NCI-H2196 treated with DMSO at 0.1 percent for 48 hours (cell line): ENCODE results near the gene LACTB.
A peak's percentile ranks its signal among the peaks of the same experiment; 100 is the strongest.

Experiments
- DNase-seq: peaks from one replicate; lab custom pipeline; 2025; ENCODE audit not compliant: unreplicated experiment; lab: John Stamatoyannopoulos, UW

Gene LACTB

GRCh38 chr15:63166219-63166618 is 44.6 kb downstream of the LACTB start:
- no peak for DNase-seq

GRCh38 chr15:63169788-63170187 is 48.1 kb downstream of the LACTB start:
- no peak for DNase-seq

GRCh38 chr15:63172376-63172775 is 50.7 kb downstream of the LACTB start:
- no peak for DNase-seq

- no peak for DNase-seq
Observed at GRCh38 chr15:63172851-63173451, 51.3 kb downstream of the LACTB start.

- DNase-seq = no peak
Observed at GRCh38 chr15:63176302-63176701, 54.6 kb downstream of the LACTB start.

GRCh38 chr15:63178034-63178433 is 56.4 kb downstream of the LACTB start:
- no peak for DNase-seq

GRCh38 chr15:63180746-63181145 is 59.1 kb downstream of the LACTB start:
- no peak for DNase-seq

- DNase-seq = no peak
Observed at GRCh38 chr15:63181648-63182047, 60.0 kb downstream of the LACTB start.

GRCh38 chr15:63185206-63185605 is 63.5 kb downstream of the LACTB start:
- DNase-seq = no peak

GRCh38 chr15:63186065-63186464 is 64.4 kb downstream of the LACTB start:
- DNase-seq = no peak

- DNase-seq = no peak
Observed at GRCh38 chr15:63187589-63188226, 66.0 kb downstream of the LACTB start.

- no peak for DNase-seq
Observed at GRCh38 chr15:63188247-63188925, 66.7 kb downstream of the LACTB start.

- DNase-seq = peak; percentile 78
Observed at GRCh38 chr15:63188926-63189871, 67.5 kb downstream of the LACTB start, which contains the start of gene RAB8B. TSS of gene RAB8B (plus strand) at chr15:63189606. CDS start at chr15:63189625, 19 bp downstream.

- no peak for DNase-seq
Observed at GRCh38 chr15:63189941-63190768, 68.5 kb downstream of the LACTB start.

GRCh38 chr15:63190769-63191649 is 69.3 kb downstream of the LACTB start:
- no peak for DNase-seq
